Hepatocyte (in vitro differentiated cells): ENCODE measurements around the gene CCDC137. TPM values are rescaled to one million over a fixed set of nuclear protein-coding genes. Genes with fewer than 3 reads are reported as not detected.

Source experiments
- DNase-seq: peaks from one replicate; pipeline ENCODE4 v3.0.0-alpha.2; 2016; ENCODE audit warnings: low spot score
- H2AFZ ChIP-seq: fragments of 200-600 bp; sonication (generic); 2 replicates; pipeline ENCODE4 v1.6.0; 2016; ENCODE audit warnings: antibody characterized with exemption, mild to moderate bottlenecking
- H3K27ac ChIP-seq: fragments of 200-600 bp; sonication (generic); 2 replicates; pipeline ENCODE4 v1.5.1; 2016; ENCODE audit warnings: mild to moderate bottlenecking
- H3K27me3 ChIP-seq: fragments of 200-600 bp; sonication (generic); 2 replicates; pipeline ENCODE4 v1.6.1; 2016
- H3K36me3 ChIP-seq: fragments of 200-600 bp; sonication (generic); replicated peaks from 2 replicates; pipeline ENCODE4 v1.5.1; 2016; ENCODE audit warnings: low read depth; ENCODE audit not compliant: insufficient read depth
- H3K4me1 ChIP-seq: fragments of 200-600 bp; sonication (generic); 2 replicates; pipeline ENCODE4 v1.5.1; 2016; ENCODE audit warnings: mild to moderate bottlenecking, moderate library complexity; ENCODE audit not compliant: insufficient read depth
- H3K4me2 ChIP-seq: fragments of 200-600 bp; sonication (generic); 2 replicates; pipeline ENCODE4 v1.6.0; 2016
- H3K4me3 ChIP-seq: fragments of 200-600 bp; sonication (generic); 2 replicates; pipeline ENCODE4 v1.5.1; 2016; ENCODE audit warnings: mild to moderate bottlenecking
- H3K79me2 ChIP-seq: fragments of 200-600 bp; sonication (generic); 2 replicates; pipeline ENCODE4 v1.6.0; 2017; ENCODE audit warnings: mild to moderate bottlenecking
- H3K9me2 ChIP-seq: fragments of 200-600 bp; sonication (generic); replicated peaks from 2 replicates; pipeline ENCODE4 v1.6.0; 2017; ENCODE audit warnings: mild to moderate bottlenecking; ENCODE audit not compliant: insufficient read depth
- H3K9me3 ChIP-seq: fragments of 200-600 bp; sonication (generic); 2 replicates; pipeline ENCODE4 v1.5.1; 2016; ENCODE audit warnings: low read depth, mild to moderate bottlenecking
- H4K20me1 ChIP-seq: fragments of 200-600 bp; sonication (generic); 2 replicates; pipeline ENCODE4 v1.6.0; 2016; ENCODE audit warnings: mild to moderate bottlenecking; ENCODE audit not compliant: insufficient read depth, poor library complexity, severe bottlenecking
- CTCF ChIP-seq: fragments of 200-600 bp; sonication (generic); IDR thresholded peaks from 2 replicates; pipeline ENCODE4 v1.5.1; 2016; ENCODE audit warnings: antibody characterized with exemption, mild to moderate bottlenecking; ENCODE audit not compliant: poor library complexity
- EZH2 ChIP-seq: fragments of 200-600 bp; sonication (generic); IDR thresholded peaks from 2 replicates; pipeline ENCODE4 v1.6.1; 2016; ENCODE audit warnings: antibody characterized with exemption, mild to moderate bottlenecking, borderline replicate concordance
- EZH2phosphoT487 ChIP-seq: fragments of 200-600 bp; sonication (generic); IDR thresholded peaks from one replicate; pipeline ENCODE4 v1.6.1; 2018; ENCODE audit warnings: antibody characterized with exemption, mild to moderate bottlenecking, low read depth, moderate library complexity; ENCODE audit not compliant: unreplicated experiment, severe bottlenecking
- WGBS: methylation state at CpG from one replicate; pipeline ENCODE4 v1.1.6; 2016; ENCODE audit warnings: low lambda C conversion rate; ENCODE audit errors: missing lambda C conversion rate; 5-methylcytosine and 5-hydroxymethylcytosine counted together
- polyA plus RNA-seq: library from polyadenylated mRNA; unstranded; fragments of >200 nt; fragmentation: Nextera tagmentation; extraction: Ambion mirVana; gene quantifications from 2 replicates; pipeline ENCODE4 v1.2.1, GENCODE V29; 2016
- total RNA-seq: library from RNA; depleted of rRNA; stranded (reverse); fragments of >200 nt; gene quantifications from 2 replicates; pipeline ENCODE4 v1.2.3, GENCODE V29; 2014

Gene CCDC137
- total and polyA plus RNA-seq, 2 experiments from 2014 or later = 8.3 to 20.5 TPM

GRCh38 chr17:81700353-81701287 is 34.1 kb downstream of the CCDC137 start:
- TF ChIP-seq EZH2phosphoT487 (no peak), CTCF (no peak), EZH2 (no peak)
- H3K9me3 ChIP-seq = no peaks in the 10 kb centered on the region
- H4K20me1 ChIP-seq = peaks cover 16% of the 10 kb centered on the region
- peak overlapping the region; percentile 94 for H3K4me2 ChIP-seq
- WGBS = 96% methylated on average over 20 of the region's 25 CpGs
- DNase-seq = no peak
- peaks cover 79% of the 10 kb centered on the region for H3K79me2 ChIP-seq
- no peak overlapping the region for H2AFZ ChIP-seq
- peaks cover 18% of the 10 kb centered on the region for H3K4me1 ChIP-seq
- no peaks in the 10 kb centered on the region for H3K36me3 ChIP-seq
- no peaks in the 10 kb centered on the region for H3K27me3 ChIP-seq
- no peaks in the 10 kb centered on the region for H3K9me2 ChIP-seq
- H3K4me3 ChIP-seq = no peak overlapping the region
- H3K27ac ChIP-seq = no peak overlapping the region

DNA sequence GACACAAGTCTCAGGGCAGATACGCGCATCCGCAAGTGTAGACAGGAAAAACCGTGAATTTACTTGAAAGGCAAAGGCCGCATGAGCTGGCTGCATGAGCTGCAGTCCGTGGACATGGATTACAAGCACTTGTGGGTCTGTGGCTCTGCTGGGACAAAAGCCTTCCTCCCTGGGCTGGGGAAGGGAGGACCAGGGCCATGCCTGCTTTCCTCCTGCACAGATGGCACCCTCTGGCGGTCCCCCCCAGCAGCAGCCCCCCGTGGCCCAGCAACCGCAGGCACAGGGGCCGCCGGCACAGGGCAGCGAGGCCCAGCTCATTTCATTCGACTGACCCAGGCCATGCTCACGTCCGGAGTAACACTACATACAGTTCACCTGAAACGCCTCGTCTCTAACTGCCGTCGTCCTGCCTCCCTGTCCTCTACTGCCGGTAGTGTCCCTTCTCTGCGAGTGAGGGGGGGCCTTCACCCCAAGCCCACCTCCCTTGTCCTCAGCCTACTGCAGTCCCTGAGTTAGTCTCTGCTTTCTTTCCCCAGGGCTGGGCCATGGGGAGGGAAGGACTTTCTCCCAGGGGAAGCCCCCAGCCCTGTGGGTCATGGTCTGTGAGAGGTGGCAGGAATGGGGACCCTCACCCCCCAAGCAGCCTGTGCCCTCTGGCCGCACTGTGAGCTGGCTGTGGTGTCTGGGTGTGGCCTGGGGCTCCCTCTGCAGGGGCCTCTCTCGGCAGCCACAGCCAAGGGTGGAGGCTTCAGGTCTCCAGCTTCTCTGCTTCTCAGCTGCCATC is 34.9 kb downstream of the CCDC137 start:
- Histone ChIP-seq H3K9me3 (no peaks in the 10 kb centered on the region), H4K20me1 (peaks cover 16% of the 10 kb centered on the region), H2AFZ (no peak overlapping the region), H3K4me3 (peak overlapping the region; percentile 72), H3K27me3 (no peaks in the 10 kb centered on the region), H3K9me2 (no peaks in the 10 kb centered on the region), H3K36me3 (no peaks in the 10 kb centered on the region), H3K27ac (peak overlapping the region; percentile 97), H3K79me2 (peaks cover 79% of the 10 kb centered on the region), H3K4me1 (peaks cover 18% of the 10 kb centered on the region), H3K4me2 (peak overlapping the region; percentile 94)
- WGBS = 86% methylated on average over 23 of the region's 23 CpGs
- peak; percentile 40 for DNase-seq
- TF ChIP-seq CTCF = peak; percentile 9
- TF ChIP-seq EZH2 = no peak

DNA sequence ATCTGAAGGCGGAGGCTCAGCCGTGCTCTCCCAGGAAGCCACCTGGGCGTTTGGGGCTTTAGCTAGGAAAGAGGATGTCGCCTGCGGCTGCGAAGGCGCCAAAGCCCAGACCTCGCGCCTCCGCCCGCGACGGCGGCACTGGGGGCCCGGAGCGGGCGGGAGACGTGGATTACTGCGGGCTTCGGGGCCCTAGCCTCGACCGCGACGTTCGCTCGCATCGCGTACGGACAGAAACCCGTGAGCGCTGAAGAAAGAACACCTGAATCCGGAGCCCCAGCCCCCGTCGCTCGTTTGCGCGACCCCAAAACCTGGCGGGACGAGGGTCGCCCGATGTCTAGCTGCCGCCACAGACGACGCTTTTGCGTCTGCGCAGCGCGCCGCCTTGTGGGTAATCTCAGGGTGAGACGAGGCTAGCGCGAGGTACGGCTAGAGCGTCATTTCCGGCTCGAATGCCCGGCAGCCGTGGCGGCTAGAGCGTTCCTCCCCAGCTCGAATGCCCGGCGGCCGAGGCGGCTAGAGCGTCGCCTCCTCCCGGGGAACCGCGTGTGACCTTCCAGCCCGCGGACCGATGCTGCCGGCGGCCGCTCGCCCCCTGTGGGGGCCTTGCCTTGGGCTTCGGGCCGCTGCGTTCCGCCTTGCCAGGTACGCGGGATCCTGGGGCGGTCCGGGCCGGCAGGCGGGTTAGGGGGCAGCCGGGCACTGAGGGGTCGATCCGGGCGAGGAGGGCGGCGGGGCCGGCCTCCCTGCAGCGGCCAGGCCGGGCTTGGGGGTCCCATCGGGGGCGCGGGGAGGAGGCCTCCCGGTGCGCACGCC is 36.6 kb downstream of the CCDC137 start, which contains the start of gene MRPL12:
TSS of gene MRPL12 (plus strand) at position 434 of the 813 bp plus-strand sequence. CDS start at position 569, 135 bp downstream.
- H3K36me3 ChIP-seq = no peaks in the 10 kb centered on the region
- no peaks in the 10 kb centered on the region for H3K9me3 ChIP-seq
- H3K4me1 ChIP-seq = peaks cover 18% of the 10 kb centered on the region
- DNase-seq = peak; percentile 98
- peak within 1 kb of the TSS; percentile 94 for H3K4me2 ChIP-seq
- H3K4me3 ChIP-seq = peak within 1 kb of the TSS; percentile 88
- under 1% methylated on average over 69 of the region's 102 CpGs for WGBS
- peak within 1 kb of the TSS; percentile 97 for H3K27ac ChIP-seq
- H2AFZ ChIP-seq = peak within 1 kb of the TSS; percentile 82
- no peaks in the 10 kb centered on the region for H3K9me2 ChIP-seq
- H4K20me1 ChIP-seq = peaks cover 13% of the 10 kb centered on the region
- TF ChIP-seq EZH2 (no peak), EZH2phosphoT487 (no peak), CTCF (no peak)
- no peaks in the 10 kb centered on the region for H3K27me3 ChIP-seq
- peaks cover 70% of the 10 kb centered on the region for H3K79me2 ChIP-seq
